DMS 273 (cell line): ENCODE results near the gene DTD1.

Experiments
- DNase-seq: peaks from one replicate; lab custom pipeline; 2025; ENCODE audit not compliant: unreplicated experiment; lab: John Stamatoyannopoulos, UW

Gene DTD1, protein sequence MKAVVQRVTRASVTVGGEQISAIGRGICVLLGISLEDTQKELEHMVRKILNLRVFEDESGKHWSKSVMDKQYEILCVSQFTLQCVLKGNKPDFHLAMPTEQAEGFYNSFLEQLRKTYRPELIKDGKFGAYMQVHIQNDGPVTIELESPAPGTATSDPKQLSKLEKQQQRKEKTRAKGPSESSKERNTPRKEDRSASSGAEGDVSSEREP

GRCh38 chr20:18587665-18588573 lies at the start of gene DTD1:
Gene DTD1 (plus strand): TSS chr20:18588054. CDS start chr20:18588073, 19 bp downstream.
- DNase-seq, result peak; percentile 97

GRCh38 chr20:18541741-18542140 lies 46.1 kb upstream of the DTD1 start:
- no peak for DNase-seq

DNA sequence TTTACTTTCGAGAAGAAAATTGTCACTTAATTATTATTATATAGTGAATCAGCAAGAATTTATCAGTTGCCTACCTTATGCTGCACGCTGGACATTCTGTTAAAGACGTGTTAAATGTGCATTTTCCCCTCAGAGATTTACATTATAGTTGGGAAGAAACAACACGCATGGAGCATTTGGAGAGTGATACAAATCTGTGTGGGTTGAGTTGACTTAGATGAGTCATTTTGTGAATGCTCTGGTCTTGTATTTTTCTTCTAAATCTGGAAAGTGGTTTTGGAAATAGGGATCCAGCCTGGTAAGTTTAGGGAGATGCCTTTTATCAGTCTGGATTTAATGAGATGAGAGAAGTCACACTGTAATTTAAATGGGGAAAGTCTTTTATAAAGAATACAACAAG lies 44.6 kb upstream of the DTD1 start:
- no peak for DNase-seq

- no peak for DNase-seq
Observed at GRCh38 chr20:18543932-18544331, 43.9 kb upstream of the DTD1 start.

DNA sequence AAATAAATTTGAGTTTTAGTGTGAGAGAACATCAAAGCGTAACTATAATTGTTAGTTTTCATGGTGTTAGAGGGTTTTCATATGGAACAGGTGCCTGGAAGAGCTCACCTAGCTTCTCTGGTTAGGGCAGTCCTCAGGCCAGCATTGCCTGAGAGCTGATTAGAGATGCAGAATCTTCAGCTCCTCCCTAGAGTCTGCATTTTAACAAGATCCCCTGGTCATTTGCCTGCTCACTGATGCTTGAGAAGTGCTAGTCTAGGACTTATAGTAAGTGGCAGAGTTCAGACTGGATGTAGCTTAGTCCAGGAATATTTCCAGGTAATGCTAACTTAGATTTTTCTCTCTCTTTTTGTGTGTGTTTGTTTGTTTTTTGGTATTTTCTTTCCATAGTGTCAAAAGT lies 42.3 kb upstream of the DTD1 start:
- no peak for DNase-seq

DNA sequence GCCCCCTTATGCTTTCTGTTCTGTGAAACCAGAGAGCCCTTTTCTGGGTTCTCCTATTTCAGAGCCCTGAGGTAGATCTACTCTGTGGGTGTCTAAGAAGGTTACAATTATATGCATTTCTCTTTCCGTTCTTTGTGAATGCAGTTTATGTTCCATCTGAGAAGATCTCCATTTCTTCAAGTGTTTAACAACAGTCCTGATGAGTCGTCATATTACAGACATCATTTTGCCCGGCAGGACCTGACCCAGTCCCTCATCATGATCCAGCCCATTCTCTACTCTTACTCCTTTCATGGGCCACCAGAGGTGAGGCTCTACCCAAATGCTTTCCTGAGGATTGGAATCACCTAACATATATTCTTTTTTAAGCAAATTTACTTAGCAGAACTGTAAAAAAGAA lies 39.4 kb upstream of the DTD1 start:
- DNase-seq, result no peak

DNA sequence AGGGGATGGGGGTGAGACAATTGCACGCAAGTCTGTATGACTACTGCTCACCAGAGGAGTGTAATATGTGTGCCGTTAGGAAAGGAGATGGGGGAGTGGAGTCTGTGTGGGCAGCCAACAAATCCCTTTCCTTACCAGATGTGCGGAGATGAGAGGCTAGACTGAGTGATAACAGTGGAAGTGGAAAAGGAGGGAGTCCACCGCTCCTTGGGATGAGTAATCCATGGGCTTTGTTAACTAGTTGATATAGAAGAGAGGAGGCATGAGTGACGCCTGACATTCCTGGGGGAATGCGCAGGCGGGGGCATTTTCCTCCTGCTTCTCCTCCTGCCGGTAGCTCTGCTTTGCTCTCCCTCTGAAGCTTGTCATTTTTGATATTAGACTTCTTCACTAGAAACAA lies 34.1 kb upstream of the DTD1 start:
- DNase-seq, result no peak

DNA sequence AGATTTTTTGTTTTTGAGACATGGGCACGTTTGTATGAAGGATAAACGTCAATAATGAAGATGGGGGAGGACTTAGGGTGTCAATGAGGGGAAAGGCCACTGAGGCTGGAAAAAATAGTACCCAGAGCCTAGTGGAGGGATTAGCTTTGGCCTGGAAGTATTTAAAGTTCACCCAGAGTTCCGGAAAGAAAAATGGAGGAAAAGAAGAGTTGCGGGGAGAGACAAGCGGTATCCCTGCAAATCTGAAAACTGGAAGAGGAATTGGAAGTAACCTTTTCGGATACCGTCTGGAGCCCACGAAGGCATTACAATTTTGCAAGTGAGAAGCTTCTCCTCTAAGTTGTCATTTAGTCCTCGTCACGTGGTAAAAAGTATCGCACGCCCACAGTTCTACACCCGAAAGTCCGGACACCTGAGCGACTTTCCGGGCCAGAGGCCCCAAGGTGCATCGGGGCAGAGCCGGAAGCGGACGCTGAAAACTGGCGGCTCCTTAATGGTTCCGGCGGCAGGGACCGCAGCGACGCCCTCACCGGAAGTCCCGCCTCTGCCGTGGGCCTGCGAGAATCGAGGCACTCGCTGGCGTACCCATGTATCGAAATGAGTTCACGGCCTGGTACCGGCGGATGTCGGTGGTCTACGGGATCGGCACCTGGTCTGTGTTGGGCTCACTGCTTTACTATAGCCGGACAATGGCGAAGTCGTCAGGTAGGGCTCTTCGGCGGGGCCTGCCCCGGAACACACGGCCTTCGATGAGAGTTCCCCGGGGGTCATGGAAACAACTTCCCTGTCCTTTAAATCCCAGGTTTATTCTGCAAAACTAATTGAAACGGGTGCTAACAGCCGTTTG lies 20.7 kb upstream of the DTD1 start, which contains the start of gene SMIM26:
Gene SMIM26 (plus strand): TSS at position 541 of the 847 bp plus-strand sequence. CDS start 47 bp downstream, at position 588.
- peak; percentile 98 for DNase-seq

- peak; percentile 44 for DNase-seq
Observed at GRCh38 chr20:18567739-18568091, 20.1 kb upstream of the DTD1 start.

GRCh38 chr20:18571009-18571408 lies 16.8 kb upstream of the DTD1 start:
- DNase-seq, result no peak

- DNase-seq, result no peak
Observed at GRCh38 chr20:18571578-18571977, 16.3 kb upstream of the DTD1 start.

- DNase-seq, result peak; percentile 43
Observed at GRCh38 chr20:18577942-18578341, 9.9 kb upstream of the DTD1 start.

- no peak for DNase-seq
Observed at GRCh38 chr20:18578581-18578980, 9.3 kb upstream of the DTD1 start.

GRCh38 chr20:18580012-18580411 lies 7.8 kb upstream of the DTD1 start:
- DNase-seq, result no peak

GRCh38 chr20:18585134-18585533 lies 2.7 kb upstream of the DTD1 start:
- peak; percentile 14 for DNase-seq

GRCh38 chr20:18588574-18588933 lies 700 bp downstream of the DTD1 start:
- DNase-seq, result no peak

DNA sequence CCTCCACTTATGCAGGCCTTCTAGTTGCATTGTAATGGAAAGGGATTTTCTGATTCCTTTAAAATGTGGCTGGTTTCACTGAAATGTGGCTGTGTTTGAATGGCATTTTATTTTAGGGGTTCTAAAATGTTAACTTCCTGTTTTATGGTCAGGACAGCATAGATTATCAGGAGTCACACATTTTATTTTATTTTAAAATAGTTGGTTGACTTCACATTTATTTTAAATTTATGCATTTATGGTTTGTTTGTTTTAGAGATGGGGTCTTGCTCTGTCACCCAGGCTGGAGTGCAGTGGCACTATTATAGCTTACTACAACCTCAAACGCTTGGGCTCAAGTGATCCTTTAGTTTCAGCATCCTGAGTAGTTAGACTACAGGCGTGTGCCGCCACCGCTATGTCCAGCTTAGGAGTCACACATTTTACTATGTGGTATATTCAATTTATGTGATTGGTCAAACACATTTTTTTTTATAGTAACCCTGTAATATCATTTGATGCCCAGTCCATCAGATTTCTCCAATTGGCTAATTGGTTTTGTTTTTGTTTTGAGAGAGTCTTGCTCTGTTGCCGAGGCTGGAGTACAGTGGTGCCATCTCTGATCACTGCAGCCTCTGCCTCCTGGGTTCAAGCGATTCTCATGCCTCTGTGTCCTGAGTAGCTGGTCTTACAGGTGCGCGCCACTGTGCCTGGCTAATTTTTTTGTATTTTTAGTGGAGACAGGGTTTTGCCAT lies 2.3 kb downstream of the DTD1 start:
- DNase-seq, result no peak

GRCh38 chr20:18596270-18596669 lies 8.4 kb downstream of the DTD1 start:
- no peak for DNase-seq

- DNase-seq, result no peak
Observed at GRCh38 chr20:18609741-18610140, 21.9 kb downstream of the DTD1 start.

DNA sequence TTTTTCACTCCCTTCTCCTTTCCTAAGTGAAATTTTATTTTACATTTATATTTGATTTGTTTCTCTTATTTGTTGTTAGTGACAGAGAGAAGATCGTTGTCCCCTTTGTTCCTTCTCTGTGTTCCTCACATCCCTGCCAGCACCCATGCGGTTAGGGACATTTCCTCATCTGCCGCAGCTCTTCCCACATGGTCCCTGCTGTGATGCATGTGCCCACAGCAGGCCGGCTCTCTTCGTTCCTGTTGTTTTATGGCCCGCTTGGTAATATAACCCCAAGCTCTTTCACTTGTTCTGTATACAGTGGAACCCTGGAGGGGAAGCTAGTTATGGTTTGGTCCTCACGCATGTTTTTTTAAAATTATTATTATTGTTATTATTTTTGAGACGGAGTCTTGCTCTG lies 23.6 kb downstream of the DTD1 start:
- no peak for DNase-seq

DNA sequence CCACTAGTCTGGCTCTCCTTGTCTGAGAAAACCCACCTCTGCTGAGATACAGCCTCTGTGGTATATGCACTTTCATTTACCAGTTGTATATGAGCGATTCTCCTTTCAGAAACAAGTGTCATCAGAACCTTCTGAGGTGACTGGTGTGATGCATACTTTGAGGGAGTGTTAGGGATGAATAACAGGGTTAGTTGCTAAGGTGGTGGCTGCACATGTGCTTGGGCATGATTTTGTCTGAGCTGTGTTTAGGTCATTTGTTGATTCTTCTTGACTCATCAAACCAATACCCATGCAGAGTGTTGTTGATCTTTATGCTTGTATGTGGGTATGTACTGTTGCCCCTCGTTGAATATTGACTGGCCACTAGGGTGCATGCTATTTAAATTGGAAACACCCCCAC lies 25.7 kb downstream of the DTD1 start:
- no peak for DNase-seq
